ENCODE data around the gene LRRC66. TPM values are rescaled to one million over a fixed set of nuclear protein-coding genes. Genes with fewer than 3 reads are reported as not detected.
A peak's percentile ranks its signal among the peaks of the same experiment; 100 is the strongest.

Gene LRRC66
- total RNA-seq, 1 experiment from 2014 or later, result not detected

GRCh38 chr4:52052475-52052780 lies 32.3 kb upstream of the LRRC66 start:
- Mint-ChIP-seq H3K36me3 (ENCODE audit: insufficient read depth in 1 of 3, low read depth in 3 of 3) (peaks cover 7 to 9% (median 8%) of the 10 kb centered on the region in 3 experiments; a peak in 6 of 7 replicates), H3K4me3 (peak overlapping the region; percentile 82 to 85), H3K27me3 (ENCODE audit: low read depth) (peaks cover 22% of the 10 kb centered on the region), H3K9me3 (peaks cover 10 to 12% of the 10 kb centered on the region in 2 experiments), H3K4me1 (peaks cover 19 to 34% of the 10 kb centered on the region in 2 experiments), H3K27ac (no peak overlapping the region)
- H3T11ph ChIP-seq (ENCODE audit: low read length), result no peak overlapping the region
- H2AK5ac ChIP-seq (ENCODE audit: insufficient read length, low read length), result no peak overlapping the region
- no peak overlapping the region for H3K9ac ChIP-seq (ENCODE audit: extremely low read depth, insufficient read length, low read length)
- H3K14ac ChIP-seq (ENCODE audit: insufficient read depth, low read length), result no peak overlapping the region
- H3K4me2 ChIP-seq (ENCODE audit: insufficient read depth, insufficient read length, low read length), result peak overlapping the region; percentile 64
- no peak overlapping the region for H2AFZ ChIP-seq (ENCODE audit: low read length)
- no peak overlapping the region for H2BK20ac ChIP-seq (ENCODE audit: low read depth, low read length, poor library complexity, severe bottlenecking)
- no peak overlapping the region for H4K91ac ChIP-seq (ENCODE audit: insufficient read length, low read depth, low read length)
- no peaks in the 10 kb centered on the region for H3K4me1 ChIP-seq (ENCODE audit: insufficient read depth, low read length)
- no peaks in the 10 kb centered on the region for H4K20me1 ChIP-seq (ENCODE audit: control insufficient read depth, insufficient read depth, insufficient read length)
- no peak overlapping the region for H3K18ac ChIP-seq (ENCODE audit: insufficient read length, low read depth, low read length)
- H4K5ac ChIP-seq (ENCODE audit: insufficient read length, low read depth, low read length), result no peak overlapping the region
- DNase-seq, result no peak
- no peak overlapping the region for H2BK12ac ChIP-seq (ENCODE audit: insufficient read length, low read depth, low read length)
- TF ChIP-seq, protein P1, sequence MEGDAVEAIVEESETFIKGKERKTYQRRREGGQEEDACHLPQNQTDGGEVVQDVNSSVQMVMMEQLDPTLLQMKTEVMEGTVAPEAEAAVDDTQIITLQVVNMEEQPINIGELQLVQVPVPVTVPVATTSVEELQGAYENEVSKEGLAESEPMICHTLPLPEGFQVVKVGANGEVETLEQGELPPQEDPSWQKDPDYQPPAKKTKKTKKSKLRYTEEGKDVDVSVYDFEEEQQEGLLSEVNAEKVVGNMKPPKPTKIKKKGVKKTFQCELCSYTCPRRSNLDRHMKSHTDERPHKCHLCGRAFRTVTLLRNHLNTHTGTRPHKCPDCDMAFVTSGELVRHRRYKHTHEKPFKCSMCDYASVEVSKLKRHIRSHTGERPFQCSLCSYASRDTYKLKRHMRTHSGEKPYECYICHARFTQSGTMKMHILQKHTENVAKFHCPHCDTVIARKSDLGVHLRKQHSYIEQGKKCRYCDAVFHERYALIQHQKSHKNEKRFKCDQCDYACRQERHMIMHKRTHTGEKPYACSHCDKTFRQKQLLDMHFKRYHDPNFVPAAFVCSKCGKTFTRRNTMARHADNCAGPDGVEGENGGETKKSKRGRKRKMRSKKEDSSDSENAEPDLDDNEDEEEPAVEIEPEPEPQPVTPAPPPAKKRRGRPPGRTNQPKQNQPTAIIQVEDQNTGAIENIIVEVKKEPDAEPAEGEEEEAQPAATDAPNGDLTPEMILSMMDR (conservative IDR thresholded peaks at IDR 0.05), result no peak
- no peak overlapping the region for H3K27ac ChIP-seq (ENCODE audit: insufficient read length, low read depth, low read length)
- no peak overlapping the region for H3K56ac ChIP-seq (ENCODE audit: insufficient read length, low read depth, low read length)
- H2BK15ac ChIP-seq (ENCODE audit: low read depth, low read length), result no peak overlapping the region
- no CpG with 5 or more reads among the region's 7 CpGs for WGBS (ENCODE audit: extremely low coverage, insufficient read length, low lambda C conversion rate)
- H3K4ac ChIP-seq (ENCODE audit: low read depth, low read length), result no peak overlapping the region
- H4K8ac ChIP-seq (replicated peaks; ENCODE audit: insufficient read length, low read depth, low read length), result no peak overlapping the region
- no peak overlapping the region for H2BK5ac ChIP-seq (ENCODE audit: insufficient read length, low read length)
- no peaks in the 10 kb centered on the region for H3K79me2 ChIP-seq (ENCODE audit: insufficient read depth, low read length)
- no peaks in the 10 kb centered on the region for H3K79me1 ChIP-seq (ENCODE audit: insufficient read depth, low read depth, low read length, poor library complexity, severe bottlenecking)
- H3K9me3 ChIP-seq (ENCODE audit: control insufficient read depth, low read depth, low read length), result no peaks in the 10 kb centered on the region
- H3K23me2 ChIP-seq (ENCODE audit: insufficient read length, low read depth, low read length, poor library complexity, severe bottlenecking), result peaks cover 10% of the 10 kb centered on the region
- no peaks in the 10 kb centered on the region; the same call in 1 of the 2 replicates for H3K27me3 ChIP-seq (ENCODE audit: insufficient read depth, low read length)
- H2BK120ac ChIP-seq (ENCODE audit: low read depth, low read length, poor library complexity, severe bottlenecking), result no peak overlapping the region
- H3K23ac ChIP-seq (ENCODE audit: insufficient read length, low read depth, low read length), result no peak overlapping the region
